Peyer's patch (tissue), 4 donors: ENCODE measurements around the gene MUC2. TPM values are rescaled to one million over a fixed set of nuclear protein-coding genes. Genes with fewer than 3 reads are reported as not detected.

Experiments
- DNase-seq, 3 donors: peaks; one replicate each; pipeline ENCODE4 v3.0.0-alpha.2; 2017 to 2019
- H3K27ac ChIP-seq, 4 donors: fragments of 200-600 bp; sonication (generic); one replicate each; pipeline ENCODE4 v1.5.1; 2016 to 2019
- H3K27me3 ChIP-seq, 2 donors: fragments of 200-600 bp; sonication (generic); one replicate each; pipeline ENCODE4 v1.5.1; 2019
- H3K36me3 ChIP-seq, 3 donors: fragments of 200-600 bp; sonication (generic); one replicate each; pipeline ENCODE4 v1.5.1; 2016 to 2019
- H3K4me1 ChIP-seq, 4 donors: fragments of 200-600 bp; sonication (generic); one replicate each; pipeline ENCODE4 v1.5.1; 2016 to 2019
- H3K4me3 ChIP-seq, 4 donors: fragments of 200-600 bp; sonication (generic); 1 replicate in 3 of 4; 2 replicates in 1 of 4; pipeline ENCODE4 v1.5.1; 2016 to 2019; ENCODE audit warnings: mild to moderate bottlenecking in 1 of 4
- H3K9me3 ChIP-seq, 4 donors: fragments of 200-600 bp; sonication (generic); one replicate each; pipeline ENCODE4 v1.5.1; 2016 to 2019; ENCODE audit warnings: mild to moderate bottlenecking in 1 of 4
- POLR2A ChIP-seq, 2 donors: fragments of 450-650 bp; IDR thresholded peaks; one replicate each; pipeline ENCODE4 v1.5.1; 2017; ENCODE audit warnings: antibody characterized with exemption in 2 of 2, mild to moderate bottlenecking in 2 of 2, moderate library complexity in 2 of 2
- total RNA-seq, 4 donors: library from RNA; depleted of rRNA; stranded (reverse); fragments of >200 nt; gene quantifications; one replicate each; pipeline ENCODE4 v1.1.0, GENCODE V29; 2016
- TF ChIP-seq, protein P1 (sequence below), 6 experiments: fragments of 450-650 bp in 4 of 6; fragments of 200-600 bp in 2 of 6; sonication (generic) in 1 of 6; IDR thresholded peaks; one replicate each; pipeline ENCODE4 v1.5.1; 2017 to 2019; ENCODE audit warnings: antibody characterized with exemption in 6 of 6, mild to moderate bottlenecking in 3 of 6, moderate library complexity in 1 of 6

The MUC2 gene
- total RNA-seq, 4 donors from 2014 or later: 817 to 1,165 (median 1,010) TPM

- no peak for DNase-seq
- Histone ChIP-seq H3K4me1 (no peaks in the 10 kb centered on the region), H3K27me3 (no peaks in the 10 kb centered on the region), H3K9me3 (no peaks in the 10 kb centered on the region), H3K27ac (no peak overlapping the region), H3K36me3 (no peaks in the 10 kb centered on the region), H3K4me3 (no peak overlapping the region)
- TF ChIP-seq, protein P1, sequence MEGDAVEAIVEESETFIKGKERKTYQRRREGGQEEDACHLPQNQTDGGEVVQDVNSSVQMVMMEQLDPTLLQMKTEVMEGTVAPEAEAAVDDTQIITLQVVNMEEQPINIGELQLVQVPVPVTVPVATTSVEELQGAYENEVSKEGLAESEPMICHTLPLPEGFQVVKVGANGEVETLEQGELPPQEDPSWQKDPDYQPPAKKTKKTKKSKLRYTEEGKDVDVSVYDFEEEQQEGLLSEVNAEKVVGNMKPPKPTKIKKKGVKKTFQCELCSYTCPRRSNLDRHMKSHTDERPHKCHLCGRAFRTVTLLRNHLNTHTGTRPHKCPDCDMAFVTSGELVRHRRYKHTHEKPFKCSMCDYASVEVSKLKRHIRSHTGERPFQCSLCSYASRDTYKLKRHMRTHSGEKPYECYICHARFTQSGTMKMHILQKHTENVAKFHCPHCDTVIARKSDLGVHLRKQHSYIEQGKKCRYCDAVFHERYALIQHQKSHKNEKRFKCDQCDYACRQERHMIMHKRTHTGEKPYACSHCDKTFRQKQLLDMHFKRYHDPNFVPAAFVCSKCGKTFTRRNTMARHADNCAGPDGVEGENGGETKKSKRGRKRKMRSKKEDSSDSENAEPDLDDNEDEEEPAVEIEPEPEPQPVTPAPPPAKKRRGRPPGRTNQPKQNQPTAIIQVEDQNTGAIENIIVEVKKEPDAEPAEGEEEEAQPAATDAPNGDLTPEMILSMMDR (IDR thresholded peaks at IDR 0.05): no peak
- TF ChIP-seq POLR2A (IDR thresholded peaks at IDR 0.05): no peak
Observed at GRCh38 chr11:1101318-1102089, 26.8 kb downstream of the MUC2 start.

GRCh38 chr11:1102221-1102971, 27.7 kb downstream of the MUC2 start:
- no peak for TF ChIP-seq POLR2A (IDR thresholded peaks at IDR 0.05)
- TF ChIP-seq, protein P1 (IDR thresholded peaks at IDR 0.05): no peak

GRCh38 chr11:1102996-1103395, 28.3 kb downstream of the MUC2 start:
- DNase-seq: no peak
- no peaks in the 10 kb centered on the region for H3K9me3 ChIP-seq
- H3K4me1 ChIP-seq: no peaks in the 10 kb centered on the region
- TF ChIP-seq, protein P1 (IDR thresholded peaks at IDR 0.05): no peak
- TF ChIP-seq POLR2A (IDR thresholded peaks at IDR 0.05): no peak
- H3K36me3 ChIP-seq: no peaks in the 10 kb centered on the region
- no peak overlapping the region for H3K27ac ChIP-seq
- no peak overlapping the region for H3K4me3 ChIP-seq
- H3K27me3 ChIP-seq: no peaks in the 10 kb centered on the region

More at GRCh38 chr11:1102221-1102971, 27.7 kb downstream of the MUC2 start:
- Histone ChIP-seq H3K4me1 (no peaks in the 10 kb centered on the region), H3K36me3 (no peaks in the 10 kb centered on the region), H3K27me3 (no peaks in the 10 kb centered on the region), H3K4me3 (no peak overlapping the region), H3K9me3 (no peaks in the 10 kb centered on the region), H3K27ac (no peak overlapping the region)
- DNase-seq: no peak

GRCh38 chr11:1103401-1104360, 29.0 kb downstream of the MUC2 start:
- no peak for TF ChIP-seq POLR2A (IDR thresholded peaks at IDR 0.05)
- TF ChIP-seq, protein P1 (IDR thresholded peaks at IDR 0.05): no peak
- Histone ChIP-seq H3K36me3 (no peaks in the 10 kb centered on the region), H3K4me3 (no peak overlapping the region), H3K27me3 (no peaks in the 10 kb centered on the region), H3K9me3 (no peaks in the 10 kb centered on the region), H3K4me1 (no peaks in the 10 kb centered on the region), H3K27ac (no peak overlapping the region)
- no peak for DNase-seq
